ENCODE measurements around the gene SLC34A2.

DNA sequence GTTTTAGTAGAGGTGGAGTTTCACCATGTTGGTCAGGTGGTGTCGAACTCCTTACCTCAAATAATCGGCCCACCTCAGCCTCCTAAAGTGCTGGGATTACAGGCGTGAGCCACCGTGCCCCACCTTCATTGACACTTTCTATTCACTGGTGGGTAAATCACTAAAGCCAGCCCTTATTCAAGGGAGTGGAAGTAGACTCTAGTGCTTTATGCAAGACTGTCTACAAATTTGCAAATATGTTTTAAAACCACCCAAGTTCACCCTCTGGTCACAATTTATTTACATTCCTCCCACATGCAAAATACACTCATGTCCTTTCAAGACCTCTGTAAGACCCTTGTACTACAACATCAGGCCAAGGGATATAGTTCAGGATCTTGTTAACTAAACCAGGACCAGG is 45.0 kb downstream of the SLC34A2 start:
- TF ChIP-seq POLR2A (IDR thresholded peaks at IDR 0.05; ENCODE audit: low read depth, low read length) (no peak), POLR2AphosphoS5 (IDR thresholded peaks at IDR 0.05; ENCODE audit: low read depth, low read length) (no peak), POU2F2 (IDR thresholded peaks at IDR 0.05; ENCODE audit: low read depth, low read length) (no peak), TAF1 (IDR thresholded peaks at IDR 0.05; ENCODE audit: low read depth, low read length) (no peak), SPI1 (IDR thresholded peaks at IDR 0.05; ENCODE audit: low read depth, low read length) (no peak), PAX5 (IDR thresholded peaks at IDR 0.05; ENCODE audit: insufficient read depth, low read length, severe bottlenecking) (no peak)

Measured in GM12891 (cell line).